ENCODE results near the gene CDKAL1.

DNA sequence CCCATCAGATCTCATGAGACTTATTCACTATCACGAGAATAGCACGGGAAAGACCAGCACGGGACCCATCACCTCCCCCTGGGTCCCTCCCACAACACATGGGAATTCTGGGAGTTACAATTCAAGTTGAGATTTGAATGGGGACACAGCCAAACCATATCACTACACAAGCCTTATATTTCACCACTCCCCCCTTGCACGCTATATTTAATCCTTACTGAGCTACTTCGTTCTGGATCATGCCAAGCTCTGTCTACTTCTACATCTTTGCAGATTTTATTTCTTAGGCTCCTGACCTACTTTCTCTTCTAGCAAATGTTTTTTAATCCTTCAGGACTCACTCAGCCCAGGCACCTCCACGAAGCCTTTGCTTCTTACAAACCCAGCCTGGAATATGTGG, 606.7 kb downstream of the CDKAL1 start:
- TF ChIP-seq, protein P1, sequence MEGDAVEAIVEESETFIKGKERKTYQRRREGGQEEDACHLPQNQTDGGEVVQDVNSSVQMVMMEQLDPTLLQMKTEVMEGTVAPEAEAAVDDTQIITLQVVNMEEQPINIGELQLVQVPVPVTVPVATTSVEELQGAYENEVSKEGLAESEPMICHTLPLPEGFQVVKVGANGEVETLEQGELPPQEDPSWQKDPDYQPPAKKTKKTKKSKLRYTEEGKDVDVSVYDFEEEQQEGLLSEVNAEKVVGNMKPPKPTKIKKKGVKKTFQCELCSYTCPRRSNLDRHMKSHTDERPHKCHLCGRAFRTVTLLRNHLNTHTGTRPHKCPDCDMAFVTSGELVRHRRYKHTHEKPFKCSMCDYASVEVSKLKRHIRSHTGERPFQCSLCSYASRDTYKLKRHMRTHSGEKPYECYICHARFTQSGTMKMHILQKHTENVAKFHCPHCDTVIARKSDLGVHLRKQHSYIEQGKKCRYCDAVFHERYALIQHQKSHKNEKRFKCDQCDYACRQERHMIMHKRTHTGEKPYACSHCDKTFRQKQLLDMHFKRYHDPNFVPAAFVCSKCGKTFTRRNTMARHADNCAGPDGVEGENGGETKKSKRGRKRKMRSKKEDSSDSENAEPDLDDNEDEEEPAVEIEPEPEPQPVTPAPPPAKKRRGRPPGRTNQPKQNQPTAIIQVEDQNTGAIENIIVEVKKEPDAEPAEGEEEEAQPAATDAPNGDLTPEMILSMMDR (IDR thresholded peaks at IDR 0.05 in 8 of 11, conservative IDR thresholded peaks at IDR 0.05 in 3 of 11), result no peak
- TF ChIP-seq POLR2AphosphoS5 (IDR thresholded peaks at IDR 0.05), result no peak
- TF ChIP-seq POLR2A (IDR thresholded peaks at IDR 0.05), result no peak

All from spleen (tissue), 7 donors.